RKO (cell line): ENCODE results near the gene GNA15.

Source experiments
- DNase-seq: peaks from one replicate; pipeline ENCODE4 v3.0.0-alpha.2; 2016; ENCODE audit warnings: low spot score

GNA15 gene

GRCh38 chr19:3121396-3121795, 14.4 kb upstream of the GNA15 start:
- no peak for DNase-seq

DNA sequence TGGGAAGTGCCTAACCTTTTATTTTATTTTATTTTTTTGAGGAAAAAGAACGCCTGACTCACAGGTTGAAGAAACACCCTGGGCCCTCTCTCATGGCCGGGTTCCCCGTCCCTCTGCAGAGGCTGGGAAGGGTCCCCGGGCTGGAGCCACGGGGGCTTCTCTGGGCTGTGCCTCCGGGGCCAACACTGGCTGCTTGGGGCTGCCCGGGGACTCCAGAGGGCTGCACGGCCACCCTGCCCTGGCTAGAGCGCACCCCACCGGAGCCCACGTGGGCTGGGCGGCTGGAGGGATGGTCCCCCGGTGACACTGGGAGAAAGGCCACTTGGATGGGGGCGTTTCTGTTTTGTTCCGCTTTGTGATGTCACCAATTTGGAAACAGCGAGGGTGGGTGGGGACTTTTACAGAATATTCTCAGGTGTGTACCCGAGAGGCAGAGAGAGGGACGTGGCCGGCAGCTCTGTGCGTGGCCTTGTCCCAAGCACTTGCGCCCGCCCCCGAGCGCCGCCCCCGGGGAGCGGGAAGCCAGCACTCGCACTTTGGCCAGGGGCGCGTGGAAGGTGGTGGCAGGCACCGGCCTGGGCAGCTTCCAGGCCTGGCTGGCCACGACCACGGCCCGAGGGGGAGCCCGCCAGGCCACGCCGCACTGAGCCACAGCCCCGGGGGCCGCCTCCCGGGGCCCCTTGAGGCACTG, 13.9 kb upstream of the GNA15 start:
- DNase-seq: no peak

DNA sequence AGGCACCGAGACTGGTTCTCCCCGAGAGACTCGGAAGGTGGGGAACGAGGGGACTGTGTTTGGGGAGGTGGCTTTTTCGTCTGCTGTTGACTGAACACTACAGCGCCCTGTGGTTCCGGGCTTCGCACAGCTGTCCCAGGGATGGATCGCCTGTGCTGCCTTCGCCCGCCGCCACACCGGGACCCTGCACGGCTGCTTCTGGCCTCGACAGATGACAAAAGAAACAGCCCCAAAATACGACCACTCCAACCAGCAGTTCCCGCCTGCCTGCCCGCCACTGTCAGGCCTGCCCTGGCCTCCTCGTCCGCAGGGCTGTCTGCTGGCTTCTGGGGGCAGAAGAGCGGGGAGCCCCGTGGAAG, 13.3 kb upstream of the GNA15 start:
- DNase-seq: no peak

DNA sequence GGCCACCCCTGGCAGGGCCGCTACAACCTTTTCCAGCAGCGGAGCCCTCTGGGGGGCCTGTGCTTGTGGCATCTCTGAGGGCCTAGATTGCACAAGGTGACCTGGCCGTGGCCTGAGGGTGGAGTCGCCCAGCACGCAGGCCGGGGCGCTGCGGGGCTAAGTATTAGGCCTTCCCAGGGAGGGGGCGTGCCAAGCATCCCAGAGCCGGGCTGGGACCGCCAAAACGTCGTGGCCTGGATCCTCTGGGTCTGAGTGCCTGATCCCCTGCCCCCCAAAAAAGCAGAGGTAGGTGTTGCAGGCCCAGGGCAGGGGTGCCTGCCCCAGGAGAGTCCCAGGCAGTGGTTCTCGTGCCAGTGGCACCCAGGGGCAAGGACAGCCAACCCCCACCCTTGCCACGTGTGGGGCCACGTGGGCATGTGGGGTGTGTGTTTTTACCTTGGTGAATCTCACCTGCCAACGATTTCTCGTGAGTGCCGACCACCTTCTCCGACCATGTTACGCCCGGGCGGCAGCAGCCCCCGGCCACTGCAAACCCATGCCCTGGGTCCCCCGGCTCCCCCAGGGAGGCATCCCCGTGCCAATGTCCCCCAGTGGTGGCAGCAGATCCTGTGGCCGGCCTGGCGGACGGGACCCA, 12.6 kb upstream of the GNA15 start:
- DNase-seq: no peak

DNA sequence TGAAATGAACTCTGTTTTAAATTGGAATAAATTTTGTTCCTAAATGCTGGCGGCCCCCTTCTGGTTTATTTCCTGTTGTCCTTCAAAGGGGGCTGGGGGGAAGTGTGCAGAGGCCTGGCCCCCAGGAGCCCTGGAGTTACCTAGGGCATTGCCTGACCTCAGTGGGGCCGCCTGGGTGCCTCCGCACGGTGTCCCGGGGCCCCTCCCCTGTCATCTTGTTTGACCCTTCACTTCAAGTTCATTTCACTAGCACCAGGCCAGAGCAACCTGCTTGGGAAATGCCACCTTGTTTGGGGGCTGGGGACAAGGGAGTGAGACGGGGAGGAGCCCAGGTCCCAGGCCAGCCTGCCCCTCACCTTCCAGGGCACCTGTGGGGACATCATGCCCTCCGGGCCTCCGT, 11.9 kb upstream of the GNA15 start:
- DNase-seq: no peak

- DNase-seq: no peak
Observed at GRCh38 chr19:3124630-3125029, 11.2 kb upstream of the GNA15 start.

DNA sequence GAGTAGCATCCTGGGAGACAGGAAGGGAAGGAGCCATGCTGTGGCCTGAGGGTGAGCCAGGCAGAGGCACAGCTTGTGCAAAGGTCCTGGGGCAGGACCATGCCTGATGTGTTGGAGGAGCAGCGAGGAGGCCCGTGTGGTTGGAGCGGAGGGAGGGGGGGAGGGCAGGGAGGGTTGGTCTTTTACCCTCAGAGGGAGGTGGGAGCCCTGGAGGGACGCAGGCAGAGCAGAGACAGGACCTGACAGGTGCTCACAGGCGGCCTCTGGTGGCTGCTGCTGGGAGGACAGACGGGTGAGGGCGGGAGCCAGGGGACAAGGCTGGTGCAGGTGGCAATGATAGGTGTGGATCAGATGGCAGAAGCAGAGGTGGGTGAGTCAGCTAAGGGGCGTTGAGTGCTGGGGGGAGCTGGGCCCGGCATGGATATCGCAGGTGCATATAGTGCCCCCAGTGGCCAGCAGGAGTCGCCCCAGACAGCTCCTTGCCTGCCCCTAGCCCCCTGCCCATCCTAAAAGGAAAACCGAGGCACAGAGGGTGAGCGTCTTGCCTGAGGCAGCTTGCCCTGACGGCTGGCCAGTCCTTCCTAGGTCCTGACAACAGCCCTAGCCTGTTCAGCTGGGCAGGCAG, 9.8 kb upstream of the GNA15 start:
- DNase-seq: peak; percentile 38

DNA sequence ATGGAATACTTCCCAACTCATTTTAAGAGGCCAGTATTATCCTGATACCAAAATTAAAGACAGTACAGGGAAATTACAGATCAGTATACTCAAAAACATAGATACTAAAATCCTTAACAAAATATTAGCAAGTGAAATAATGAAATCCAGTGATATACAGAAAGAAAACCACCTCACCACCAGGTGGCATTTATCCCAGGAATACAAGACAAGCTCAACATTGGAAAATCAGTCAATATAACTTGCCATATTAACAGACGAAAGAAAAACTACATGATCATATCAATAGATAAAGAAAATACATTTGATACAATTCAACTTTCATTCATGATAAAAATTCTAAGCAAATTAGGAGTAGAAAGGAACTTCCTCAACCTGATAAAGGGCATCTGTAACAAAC, 6.7 kb upstream of the GNA15 start:
- peak; percentile 67 for DNase-seq

DNA sequence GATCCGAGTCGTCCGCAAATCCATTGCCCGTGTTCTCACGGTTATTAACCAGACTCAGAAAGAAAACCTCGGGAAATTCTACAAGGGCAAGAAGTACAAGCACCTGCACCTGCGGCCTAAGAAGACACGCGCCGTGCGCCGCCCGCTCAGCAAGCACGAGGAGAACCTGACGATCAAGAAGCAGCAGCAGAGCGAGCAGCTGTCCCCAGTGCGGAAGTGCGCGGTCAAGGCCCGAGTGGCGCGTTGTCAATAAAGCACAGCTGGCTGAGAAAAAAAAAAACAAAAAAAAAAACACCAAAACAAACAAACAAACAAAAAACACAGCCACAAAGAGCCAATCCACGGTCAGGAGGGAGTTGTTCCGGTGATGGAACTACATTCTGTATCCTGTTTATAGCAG, 4.7 kb upstream of the GNA15 start:
- DNase-seq: no peak

DNA sequence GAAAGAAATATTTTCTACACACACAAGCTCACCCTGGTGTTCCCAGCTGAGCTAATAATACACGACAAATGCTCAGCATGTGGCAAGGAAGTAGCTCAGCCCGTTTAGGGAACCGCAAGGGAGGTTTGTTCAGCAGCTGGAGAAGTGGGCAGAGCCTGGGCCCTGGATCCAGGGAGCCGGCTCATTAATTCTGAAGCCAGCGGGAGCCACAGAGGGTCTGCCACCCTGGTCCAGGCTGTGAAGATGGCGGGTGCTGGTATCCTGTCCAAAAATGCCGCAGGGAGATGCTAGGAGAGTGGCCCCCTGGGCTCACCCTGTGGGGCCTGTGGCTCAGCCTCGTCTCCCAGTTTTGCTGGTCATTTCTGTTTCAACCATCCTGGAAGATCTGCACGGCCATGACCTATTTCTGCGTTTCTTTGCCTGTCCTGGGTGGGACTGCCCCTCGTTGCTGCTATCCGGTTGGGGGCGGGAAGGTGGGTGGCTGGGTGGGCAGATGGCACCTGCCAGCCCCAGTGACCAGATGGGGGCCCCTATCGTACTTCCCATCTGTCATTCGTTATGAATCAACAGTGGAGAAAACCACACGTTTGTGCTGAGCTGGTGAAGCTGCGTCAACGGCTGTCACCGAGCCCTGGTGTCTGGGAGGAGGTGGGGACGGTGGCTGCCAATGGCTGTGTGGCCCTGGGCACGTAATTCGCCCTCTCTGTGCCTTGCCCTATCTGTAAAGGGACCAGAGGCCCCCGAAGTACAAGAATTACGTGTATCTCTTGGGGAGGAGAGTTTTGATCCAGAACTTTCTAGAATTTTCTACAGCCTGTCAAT, 2.7 kb upstream of the GNA15 start:
- no peak for DNase-seq

DNA sequence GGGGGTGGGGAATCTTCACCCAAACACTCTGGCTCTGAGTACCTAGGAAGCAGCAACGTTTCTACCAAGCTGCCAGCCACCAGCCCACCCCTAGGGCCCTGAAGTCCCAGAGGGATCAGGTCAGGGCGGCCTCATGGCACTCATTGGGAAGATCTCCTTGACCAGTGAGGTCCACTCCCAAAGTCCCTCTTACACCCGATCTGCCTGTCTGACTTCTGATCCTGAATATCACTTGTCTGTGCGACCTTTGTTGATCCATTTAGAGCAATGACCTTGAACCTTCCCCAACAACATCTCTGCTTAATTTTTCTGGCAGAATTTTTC, 2.1 kb upstream of the GNA15 start:
- no peak for DNase-seq

GRCh38 chr19:3136684-3137055, 837 bp downstream of the GNA15 start:
- DNase-seq: no peak

- DNase-seq: no peak
Observed at GRCh38 chr19:3137119-3137518, 1.3 kb downstream of the GNA15 start.

DNA sequence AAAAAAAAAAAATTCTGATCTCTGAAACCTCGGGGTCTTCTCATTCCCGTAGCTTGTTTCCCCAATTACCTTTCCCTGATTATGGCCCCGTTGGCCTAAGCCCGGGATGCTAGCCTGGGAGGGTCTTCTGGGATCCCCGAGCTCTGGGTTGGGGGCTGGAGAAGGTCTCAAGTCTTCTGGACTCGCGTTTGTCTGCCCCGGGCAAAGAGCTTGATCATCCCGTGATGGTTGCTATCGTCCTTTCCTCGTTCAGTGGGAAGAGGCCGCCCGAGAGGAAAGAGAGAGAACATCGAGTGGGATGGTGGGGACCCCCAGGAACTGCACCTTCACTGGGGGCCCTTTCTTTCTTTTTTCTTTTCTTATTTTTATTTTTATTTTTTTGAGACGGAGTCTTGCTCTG, 2.4 kb downstream of the GNA15 start:
- DNase-seq: no peak

GRCh38 chr19:3140667-3141038, 4.8 kb downstream of the GNA15 start:
- no peak for DNase-seq

DNA sequence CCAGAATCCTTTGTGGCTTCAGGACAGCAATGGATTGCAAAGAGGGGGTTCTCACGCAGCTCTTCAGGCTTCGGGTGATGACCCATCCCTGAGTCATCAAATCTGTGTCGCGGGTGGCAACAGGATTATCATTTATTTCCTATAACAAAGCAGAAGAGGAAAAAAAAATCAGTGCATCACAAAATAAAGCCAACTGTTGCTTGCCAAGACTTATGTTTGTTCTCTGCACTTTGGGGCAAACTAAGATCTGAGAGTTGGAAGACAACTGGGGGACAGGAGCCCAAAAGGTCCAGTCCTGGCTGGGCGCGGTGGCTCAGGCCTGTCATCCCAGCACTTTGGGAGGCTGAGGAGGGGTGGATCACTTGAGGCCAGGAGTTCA, 6.4 kb downstream of the GNA15 start:
- DNase-seq: peak; percentile 83

DNA sequence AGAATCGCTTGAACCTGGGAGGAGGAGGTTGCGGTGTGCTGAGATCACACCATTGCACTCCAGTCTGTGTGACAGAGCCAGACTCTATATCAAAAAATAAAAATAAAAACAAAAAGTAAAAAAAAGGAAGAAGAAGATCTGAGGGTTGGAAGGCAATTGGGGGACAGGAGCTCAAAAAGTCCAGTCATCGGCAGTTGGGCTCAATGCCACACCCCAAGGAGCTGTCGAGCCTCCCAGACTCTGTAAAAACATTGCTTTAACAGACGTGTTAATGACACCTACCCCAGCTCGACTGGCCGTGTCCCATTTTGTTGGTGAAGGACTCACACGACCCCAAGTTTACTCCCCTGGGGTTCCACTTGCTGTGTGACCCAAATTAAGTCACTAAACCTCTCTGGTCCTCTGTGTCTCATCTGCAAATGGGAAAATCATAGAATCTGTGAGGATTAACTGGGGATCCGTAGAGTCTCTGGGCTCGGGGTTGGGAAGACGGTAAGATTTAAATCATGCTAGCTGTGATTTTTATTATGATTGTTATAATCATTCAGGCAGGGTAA, 7.0 kb downstream of the GNA15 start:
- no peak for DNase-seq

DNA sequence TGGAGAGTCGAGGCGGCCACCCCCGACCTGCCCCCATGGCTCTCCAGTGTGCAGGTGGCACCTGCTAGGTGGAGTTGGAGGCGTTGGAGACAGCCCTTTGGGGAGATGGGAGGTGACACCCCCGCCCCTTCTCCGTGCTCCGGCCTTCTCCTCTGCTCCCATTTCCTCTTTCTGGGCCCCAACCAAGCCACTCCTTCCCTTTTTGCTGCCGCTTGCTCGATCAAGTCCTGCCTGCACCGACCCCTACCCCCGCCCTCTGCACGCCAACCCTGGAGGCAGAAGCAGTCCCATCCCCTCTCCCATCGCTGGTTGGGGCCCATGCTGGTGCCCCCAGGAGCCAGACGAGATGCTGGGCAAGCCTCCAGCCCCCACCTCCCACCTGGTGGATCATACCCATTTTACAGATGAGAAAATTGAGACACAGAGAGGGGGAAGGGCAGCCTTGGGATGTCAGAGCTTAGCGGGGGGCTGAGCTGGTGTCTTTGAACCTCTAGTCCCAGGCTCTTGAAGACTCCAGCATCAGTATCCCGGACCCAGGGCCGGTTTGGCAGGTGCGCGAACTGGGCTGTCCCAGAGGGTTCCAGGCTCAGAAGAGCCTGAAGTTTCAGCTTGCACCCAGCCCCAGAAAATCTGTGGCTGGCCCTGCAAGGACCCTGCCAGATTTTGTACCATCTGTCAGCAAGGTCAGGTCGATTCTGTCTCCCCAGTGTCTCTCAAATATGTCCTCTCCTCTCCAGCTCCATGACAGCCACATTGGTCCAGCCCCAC, 10.3 kb downstream of the GNA15 start:
- no peak for DNase-seq

DNA sequence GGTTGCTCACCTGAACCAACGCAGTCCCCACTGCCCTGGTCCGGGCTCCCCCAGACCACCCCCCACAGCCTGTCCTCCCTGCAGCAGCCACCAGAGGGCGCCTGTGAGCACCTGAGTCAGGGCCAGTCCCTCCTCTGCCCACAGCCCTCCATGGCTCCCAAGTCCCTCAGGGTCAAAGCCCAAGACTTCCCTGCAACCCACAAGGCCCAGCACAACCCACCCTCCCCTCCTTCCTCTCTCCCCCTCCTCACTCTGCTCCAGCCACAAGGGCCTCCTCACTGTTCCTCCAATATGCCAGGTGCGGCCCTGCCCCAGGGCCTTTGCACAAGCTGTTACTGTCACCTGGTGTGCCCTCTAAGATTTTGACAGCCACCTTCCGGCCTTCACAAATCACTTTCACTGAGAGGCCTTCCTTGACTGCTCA, 10.9 kb downstream of the GNA15 start:
- no peak for DNase-seq

DNA sequence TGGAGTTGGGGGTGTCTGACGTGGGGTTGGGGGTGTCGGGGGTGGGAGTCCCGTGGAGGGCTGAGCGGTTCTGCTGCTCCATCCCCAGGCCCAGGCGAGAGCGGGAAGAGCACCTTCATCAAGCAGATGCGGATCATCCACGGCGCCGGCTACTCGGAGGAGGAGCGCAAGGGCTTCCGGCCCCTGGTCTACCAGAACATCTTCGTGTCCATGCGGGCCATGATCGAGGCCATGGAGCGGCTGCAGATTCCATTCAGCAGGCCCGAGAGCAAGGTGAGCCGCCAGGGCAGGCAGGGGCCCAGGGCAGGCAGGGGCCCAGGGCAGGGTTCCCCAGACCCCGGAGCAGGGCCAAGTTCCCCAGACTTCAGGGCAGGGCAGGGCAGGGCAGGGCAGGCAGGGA, 12.7 kb downstream of the GNA15 start:
- no peak for DNase-seq

DNA sequence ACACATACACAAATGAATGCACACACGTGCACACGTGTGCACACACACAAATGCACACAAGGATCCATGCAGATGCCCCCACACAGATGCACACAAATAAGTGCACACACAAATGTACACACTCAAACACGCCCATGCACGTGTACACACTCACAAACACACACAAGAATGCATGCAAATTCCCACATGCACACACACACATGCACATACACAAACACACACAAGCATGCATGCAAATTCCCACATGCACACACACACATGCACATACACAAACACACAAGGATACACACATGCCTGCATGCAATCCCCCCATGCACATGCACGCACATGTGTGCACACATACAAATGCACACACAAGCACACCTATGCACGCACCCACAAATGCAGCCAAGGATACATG, 13.3 kb downstream of the GNA15 start:
- no peak for DNase-seq
